ENCODE data around the gene STARD9.

The STARD9 gene

DNA sequence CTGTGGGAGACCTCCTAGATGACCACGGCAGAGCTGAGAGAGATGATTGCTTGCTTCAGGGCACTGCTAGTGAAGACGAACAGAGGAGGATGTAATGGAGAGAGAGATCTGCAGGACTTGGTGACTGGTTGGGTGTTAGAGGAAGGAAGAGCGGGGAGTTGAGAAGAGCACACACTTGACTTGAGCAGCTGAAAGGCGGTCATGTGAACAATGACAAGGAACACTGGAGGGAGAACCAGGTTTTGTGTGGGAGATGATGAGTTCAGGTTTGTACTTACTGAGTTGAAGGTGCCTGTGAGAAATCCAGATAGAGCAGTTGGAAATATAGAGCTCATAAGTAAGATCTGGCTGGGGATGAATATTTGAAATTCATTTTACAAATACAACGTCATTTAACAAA, 121.2 kb downstream of the STARD9 start:
- H3K4me3 Mint-ChIP-seq, result no peak overlapping the region
- DNase-seq (no peak), ATAC-seq (replicated peaks) (no peak)
- peaks cover under 1% of the 10 kb centered on the region in 2 donors for H3K4me1 Mint-ChIP-seq (ENCODE audit: low read depth in 2 of 2)
- no peaks in the 10 kb centered on the region for H3K9me3 Mint-ChIP-seq
- no peak overlapping the region for H3K27ac Mint-ChIP-seq
- H3K36me3 Mint-ChIP-seq (ENCODE audit: insufficient read depth), result no peaks in the 10 kb centered on the region
- H3K27me3 Mint-ChIP-seq, result no peaks in the 10 kb centered on the region

- DNase-seq, result peak; percentile 48 to 60 (median 53)
- H3K36me3 Mint-ChIP-seq (ENCODE audit: insufficient read depth), result peaks cover 3% of the 10 kb centered on the region
- peak overlapping the region in 1 of 2 donors; percentile 52 for H3K27ac Mint-ChIP-seq
- H3K4me1 Mint-ChIP-seq (ENCODE audit: low read depth in 2 of 2), result peaks cover 0 to 4% of the 10 kb centered on the region in 2 donors
- no peaks in the 10 kb centered on the region for H3K9me3 Mint-ChIP-seq
- ATAC-seq (replicated peaks), result peak; percentile 89
- H3K27me3 Mint-ChIP-seq, result no peaks in the 10 kb centered on the region
- no peak overlapping the region for H3K4me3 Mint-ChIP-seq
These were observed 129.1 kb downstream of the STARD9 start for GRCh38 chr15:42704492-42704926.

DNA sequence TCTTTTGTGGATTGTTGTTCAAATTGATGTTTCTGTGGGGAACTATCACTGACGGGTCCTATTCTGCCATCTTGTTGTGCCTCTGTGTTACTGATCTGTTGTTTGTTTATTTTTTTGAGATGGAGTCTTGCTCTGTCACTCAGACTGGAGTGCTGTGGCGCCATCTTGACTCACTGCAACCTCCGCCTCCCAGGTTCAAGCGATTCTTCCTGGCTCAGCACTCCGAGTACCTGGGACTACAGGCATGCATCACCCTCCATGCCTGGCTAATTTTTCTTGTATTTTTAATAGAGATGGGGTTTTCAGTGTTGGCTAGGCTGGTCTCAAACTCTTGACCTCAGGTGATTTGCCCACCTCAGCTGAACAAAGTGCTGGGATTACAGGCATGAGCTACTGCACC, 129.9 kb downstream of the STARD9 start:
- no peak for DNase-seq
- peak overlapping the region in 1 of 2 donors; percentile 13 for H3K27ac Mint-ChIP-seq
- H3K27me3 Mint-ChIP-seq, result no peaks in the 10 kb centered on the region
- peaks cover 3% of the 10 kb centered on the region for H3K36me3 Mint-ChIP-seq (ENCODE audit: insufficient read depth)
- H3K4me3 Mint-ChIP-seq, result no peak overlapping the region
- peaks cover 0 to 4% of the 10 kb centered on the region in 2 donors for H3K4me1 Mint-ChIP-seq (ENCODE audit: low read depth in 2 of 2)
- no peaks in the 10 kb centered on the region for H3K9me3 Mint-ChIP-seq
- no peak for ATAC-seq (replicated peaks)

- DNase-seq (no peak), ATAC-seq (replicated peaks) (no peak)
- H3K4me3 Mint-ChIP-seq, result no peak overlapping the region
- no peaks in the 10 kb centered on the region for H3K9me3 Mint-ChIP-seq
- peaks cover 0 to 4% of the 10 kb centered on the region in 2 donors for H3K4me1 Mint-ChIP-seq (ENCODE audit: low read depth in 2 of 2)
- H3K27me3 Mint-ChIP-seq, result no peaks in the 10 kb centered on the region
- peaks cover 3% of the 10 kb centered on the region for H3K36me3 Mint-ChIP-seq (ENCODE audit: insufficient read depth)
- H3K27ac Mint-ChIP-seq, result peak overlapping the region in 1 of 2 donors; percentile 79
These were observed 131.7 kb downstream of the STARD9 start for GRCh38 chr15:42707068-42707467.

DNA sequence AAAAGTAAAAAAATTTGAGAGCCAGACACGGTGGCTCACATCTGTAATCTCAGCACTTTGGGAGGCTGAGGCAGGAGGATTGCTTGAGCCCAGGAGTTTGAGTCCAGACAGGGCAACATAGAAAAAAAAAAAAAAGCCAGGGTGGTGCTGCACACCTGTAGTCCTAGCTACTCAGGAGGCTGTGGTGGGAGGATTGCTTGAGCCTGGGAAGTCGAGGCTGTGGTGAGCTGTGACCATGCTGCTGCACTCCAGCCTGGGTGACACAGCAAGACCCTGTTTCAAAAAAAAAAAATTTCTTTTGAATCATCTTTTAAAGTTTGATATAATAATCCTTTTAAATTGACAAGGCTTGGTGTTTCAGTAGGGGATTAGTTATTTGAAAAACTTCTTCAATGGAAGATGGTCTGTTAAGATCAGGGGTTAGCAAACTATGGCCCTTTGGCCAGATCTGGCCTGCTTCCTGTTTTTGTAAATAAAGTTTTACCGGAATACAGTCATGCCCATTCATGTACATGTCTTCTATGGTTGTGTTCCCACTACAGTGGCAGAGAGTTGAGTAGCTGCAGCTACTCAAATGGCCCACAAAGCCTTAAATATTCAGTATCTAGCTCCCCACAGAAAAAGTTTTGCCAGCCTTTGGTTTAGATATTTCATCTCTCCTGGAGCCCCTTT, 132.6 kb downstream of the STARD9 start:
- ATAC-seq (replicated peaks), result no peak
- H3K4me3 Mint-ChIP-seq, result no peak overlapping the region
- H3K9me3 Mint-ChIP-seq, result no peaks in the 10 kb centered on the region
- peaks cover 3% of the 10 kb centered on the region for H3K36me3 Mint-ChIP-seq (ENCODE audit: insufficient read depth)
- no peak for DNase-seq
- H3K4me1 Mint-ChIP-seq (ENCODE audit: low read depth in 2 of 2), result peaks cover 0 to 4% of the 10 kb centered on the region in 2 donors
- no peaks in the 10 kb centered on the region for H3K27me3 Mint-ChIP-seq
- peak overlapping the region; percentile 56 to 79 for H3K27ac Mint-ChIP-seq

GRCh38 chr15:42710662-42711061, 135.3 kb downstream of the STARD9 start:
- Mint-ChIP-seq H3K27me3 (no peaks in the 10 kb centered on the region), H3K36me3 (ENCODE audit: insufficient read depth) (peaks cover 3% of the 10 kb centered on the region), H3K9me3 (no peaks in the 10 kb centered on the region), H3K27ac (peak overlapping the region in 1 of 2 donors; percentile 17), H3K4me3 (no peak overlapping the region), H3K4me1 (ENCODE audit: low read depth in 2 of 2) (no peaks in the 10 kb centered on the region)
- DNase-seq (no peak), ATAC-seq (replicated peaks) (no peak)

GRCh38 chr15:42711746-42712145, 136.3 kb downstream of the STARD9 start:
- Mint-ChIP-seq H3K27ac (peak overlapping the region in 1 of 2 donors; percentile 12), H3K36me3 (ENCODE audit: insufficient read depth) (peaks cover 3% of the 10 kb centered on the region), H3K27me3 (no peaks in the 10 kb centered on the region), H3K4me3 (no peak overlapping the region), H3K4me1 (ENCODE audit: low read depth in 2 of 2) (no peaks in the 10 kb centered on the region), H3K9me3 (no peaks in the 10 kb centered on the region)
- DNase-seq (no peak), ATAC-seq (replicated peaks) (no peak)

DNA sequence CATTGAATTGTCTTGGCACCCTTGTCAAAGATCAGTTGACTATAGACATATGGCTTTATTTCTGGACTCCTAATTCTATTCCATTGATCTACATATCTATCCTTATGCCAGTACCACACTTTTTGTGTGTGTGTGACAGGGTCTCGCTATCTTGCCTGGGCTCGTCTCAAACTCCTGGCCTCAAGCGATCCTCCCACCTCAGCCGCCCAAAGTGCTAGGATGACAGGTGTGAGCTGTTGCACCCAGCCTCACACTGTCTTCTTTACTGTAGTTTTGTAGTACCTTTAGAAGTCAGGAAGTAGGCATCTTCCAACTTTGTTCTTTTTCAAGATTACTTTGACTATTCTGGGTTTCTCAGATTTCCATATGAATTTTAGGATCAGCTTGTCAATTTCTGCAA, 137.2 kb downstream of the STARD9 start:
- H3K4me3 Mint-ChIP-seq, result no peak overlapping the region
- no peaks in the 10 kb centered on the region for H3K4me1 Mint-ChIP-seq (ENCODE audit: low read depth in 2 of 2)
- ATAC-seq (replicated peaks), result no peak
- no peaks in the 10 kb centered on the region for H3K27me3 Mint-ChIP-seq
- DNase-seq, result no peak
- H3K27ac Mint-ChIP-seq, result peak overlapping the region in 1 of 2 donors; percentile 35
- no peaks in the 10 kb centered on the region for H3K9me3 Mint-ChIP-seq
- H3K36me3 Mint-ChIP-seq (ENCODE audit: insufficient read depth), result peaks cover 3% of the 10 kb centered on the region

GRCh38 chr15:42716125-42716524, 140.7 kb downstream of the STARD9 start:
- peak overlapping the region in 1 of 2 donors; percentile 58 for H3K27ac Mint-ChIP-seq

DNA sequence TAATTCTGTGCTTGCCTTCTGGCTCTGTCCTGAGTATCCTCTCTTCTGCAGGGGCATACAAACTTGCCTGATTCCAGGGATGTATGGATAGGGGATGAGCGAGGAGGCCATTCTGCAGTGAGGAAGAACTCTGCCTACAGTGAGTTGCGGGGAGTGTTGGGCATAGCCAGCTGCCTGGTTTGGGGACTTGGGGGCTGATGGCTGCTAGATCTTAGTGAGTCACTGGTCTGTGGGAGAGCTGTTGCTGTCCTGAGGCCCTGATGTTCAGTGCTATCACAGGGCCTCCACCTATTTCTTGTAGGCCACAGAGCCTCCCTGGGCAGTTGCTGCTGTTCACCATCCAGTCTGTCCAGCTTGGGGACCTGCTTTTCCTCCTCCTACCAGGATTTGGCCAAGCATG, 141.2 kb downstream of the STARD9 start:
- H3K27me3 Mint-ChIP-seq, result no peaks in the 10 kb centered on the region
- no peak for ATAC-seq (replicated peaks)
- no peak overlapping the region for H3K27ac Mint-ChIP-seq
- H3K9me3 Mint-ChIP-seq, result no peaks in the 10 kb centered on the region
- no peak for DNase-seq
- H3K36me3 Mint-ChIP-seq (ENCODE audit: insufficient read depth), result peaks cover 7% of the 10 kb centered on the region
- no peaks in the 10 kb centered on the region for H3K4me1 Mint-ChIP-seq (ENCODE audit: low read depth in 2 of 2)
- no peak overlapping the region for H3K4me3 Mint-ChIP-seq

More at GRCh38 chr15:42716125-42716524, 140.7 kb downstream of the STARD9 start:
- no peak overlapping the region for H3K4me3 Mint-ChIP-seq
- no peaks in the 10 kb centered on the region for H3K27me3 Mint-ChIP-seq
- no peaks in the 10 kb centered on the region for H3K9me3 Mint-ChIP-seq
- DNase-seq, result no peak
- no peaks in the 10 kb centered on the region for H3K4me1 Mint-ChIP-seq (ENCODE audit: low read depth in 2 of 2)
- peaks cover 7% of the 10 kb centered on the region for H3K36me3 Mint-ChIP-seq (ENCODE audit: insufficient read depth)
- ATAC-seq (replicated peaks), result no peak

GRCh38 chr15:42719043-42719442, 143.6 kb downstream of the STARD9 start:
- DNase-seq, result no peak
- Mint-ChIP-seq H3K27me3 (no peaks in the 10 kb centered on the region), H3K4me1 (ENCODE audit: low read depth in 2 of 2) (no peaks in the 10 kb centered on the region), H3K4me3 (no peak overlapping the region), H3K36me3 (ENCODE audit: insufficient read depth) (peaks cover 7% of the 10 kb centered on the region), H3K27ac (peak overlapping the region; percentile 54 to 76), H3K9me3 (no peaks in the 10 kb centered on the region)
- ATAC-seq (replicated peaks), result no peak

GRCh38 chr15:42720071-42720470, 144.7 kb downstream of the STARD9 start:
- ATAC-seq (replicated peaks) (no peak), DNase-seq (no peak)
- Mint-ChIP-seq H3K4me3 (no peak overlapping the region), H3K4me1 (ENCODE audit: low read depth in 2 of 2) (no peaks in the 10 kb centered on the region), H3K36me3 (ENCODE audit: insufficient read depth) (peaks cover 11% of the 10 kb centered on the region), H3K9me3 (no peaks in the 10 kb centered on the region), H3K27ac (peak overlapping the region; percentile 11 to 76), H3K27me3 (no peaks in the 10 kb centered on the region)

DNA sequence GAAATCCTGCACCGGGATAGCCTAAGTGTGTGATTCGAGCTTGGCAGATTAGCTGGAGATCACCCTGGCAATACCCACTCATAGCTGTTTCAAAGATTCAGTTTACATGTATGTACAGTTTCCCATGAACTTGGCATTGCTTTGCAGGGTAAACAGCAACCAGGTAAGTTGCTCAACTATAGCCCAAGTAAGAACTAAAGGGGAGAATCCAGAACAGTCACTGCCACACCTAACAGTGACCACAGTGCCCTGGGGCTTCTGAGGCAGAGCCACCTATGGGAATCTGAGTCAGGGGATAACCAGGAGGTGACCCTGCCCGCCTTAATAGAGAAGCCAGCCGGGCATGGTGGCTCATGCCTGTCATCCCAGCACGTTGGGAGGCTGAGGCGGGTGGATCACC, 145.6 kb downstream of the STARD9 start:
- Mint-ChIP-seq H3K36me3 (ENCODE audit: insufficient read depth) (peaks cover 19% of the 10 kb centered on the region), H3K27ac (peak overlapping the region; percentile 11 to 59), H3K4me3 (no peak overlapping the region), H3K4me1 (ENCODE audit: low read depth in 2 of 2) (no peaks in the 10 kb centered on the region), H3K27me3 (no peaks in the 10 kb centered on the region), H3K9me3 (no peaks in the 10 kb centered on the region)
- ATAC-seq (replicated peaks) (no peak), DNase-seq (no peak)

DNA sequence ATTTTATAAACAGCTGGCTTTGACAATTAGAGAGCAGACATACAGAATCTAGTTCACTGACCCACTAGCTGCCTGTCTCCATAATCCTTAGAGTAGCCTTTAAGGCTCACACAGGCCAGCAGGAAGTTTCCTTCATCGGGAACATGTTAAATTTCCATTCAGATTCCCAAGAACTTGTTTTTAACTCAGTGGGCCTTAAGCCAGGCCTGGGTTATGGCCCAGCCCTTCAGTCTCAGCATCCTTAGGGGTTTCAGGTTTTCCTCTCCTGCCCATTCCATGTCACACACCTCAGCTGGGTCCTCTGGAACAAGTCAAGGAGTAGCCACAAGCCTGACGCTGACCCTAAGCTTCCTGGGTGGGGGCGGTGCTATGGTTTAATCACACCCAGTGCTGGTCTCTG, 146.5 kb downstream of the STARD9 start:
- Mint-ChIP-seq H3K4me1 (ENCODE audit: low read depth in 2 of 2) (no peaks in the 10 kb centered on the region), H3K9me3 (no peaks in the 10 kb centered on the region), H3K27me3 (no peaks in the 10 kb centered on the region), H3K36me3 (ENCODE audit: insufficient read depth) (peaks cover 19% of the 10 kb centered on the region), H3K4me3 (no peak overlapping the region), H3K27ac (no peak overlapping the region)
- DNase-seq (no peak), ATAC-seq (replicated peaks) (no peak)
